Hepatocyte (in vitro differentiated cells): ENCODE measurements around the gene CYTH1. TPM values are rescaled to one million over a fixed set of nuclear protein-coding genes. Genes with fewer than 3 reads are reported as not detected.
A peak's percentile ranks its signal among the peaks of the same experiment; 100 is the strongest.

Experiments used
- DNase-seq: peaks from one replicate; pipeline ENCODE4 v3.0.0-alpha.2; 2016; ENCODE audit warnings: low spot score
- H2AFZ ChIP-seq: fragments of 200-600 bp; sonication (generic); 2 replicates; pipeline ENCODE4 v1.6.0; 2016; ENCODE audit warnings: antibody characterized with exemption, mild to moderate bottlenecking
- H3K27ac ChIP-seq: fragments of 200-600 bp; sonication (generic); 2 replicates; pipeline ENCODE4 v1.5.1; 2016; ENCODE audit warnings: mild to moderate bottlenecking
- H3K27me3 ChIP-seq: fragments of 200-600 bp; sonication (generic); 2 replicates; pipeline ENCODE4 v1.6.1; 2016
- H3K36me3 ChIP-seq: fragments of 200-600 bp; sonication (generic); replicated peaks from 2 replicates; pipeline ENCODE4 v1.5.1; 2016; ENCODE audit warnings: low read depth; ENCODE audit not compliant: insufficient read depth
- H3K4me1 ChIP-seq: fragments of 200-600 bp; sonication (generic); 2 replicates; pipeline ENCODE4 v1.5.1; 2016; ENCODE audit warnings: mild to moderate bottlenecking, moderate library complexity; ENCODE audit not compliant: insufficient read depth
- H3K4me2 ChIP-seq: fragments of 200-600 bp; sonication (generic); 2 replicates; pipeline ENCODE4 v1.6.0; 2016
- H3K4me3 ChIP-seq: fragments of 200-600 bp; sonication (generic); 2 replicates; pipeline ENCODE4 v1.5.1; 2016; ENCODE audit warnings: mild to moderate bottlenecking
- H3K79me2 ChIP-seq: fragments of 200-600 bp; sonication (generic); 2 replicates; pipeline ENCODE4 v1.6.0; 2017; ENCODE audit warnings: mild to moderate bottlenecking
- H3K9me2 ChIP-seq: fragments of 200-600 bp; sonication (generic); replicated peaks from 2 replicates; pipeline ENCODE4 v1.6.0; 2017; ENCODE audit warnings: mild to moderate bottlenecking; ENCODE audit not compliant: insufficient read depth
- H3K9me3 ChIP-seq: fragments of 200-600 bp; sonication (generic); 2 replicates; pipeline ENCODE4 v1.5.1; 2016; ENCODE audit warnings: low read depth, mild to moderate bottlenecking
- H4K20me1 ChIP-seq: fragments of 200-600 bp; sonication (generic); 2 replicates; pipeline ENCODE4 v1.6.0; 2016; ENCODE audit warnings: mild to moderate bottlenecking; ENCODE audit not compliant: insufficient read depth, poor library complexity, severe bottlenecking
- CTCF ChIP-seq: fragments of 200-600 bp; sonication (generic); IDR thresholded peaks from 2 replicates; pipeline ENCODE4 v1.5.1; 2016; ENCODE audit warnings: antibody characterized with exemption, mild to moderate bottlenecking; ENCODE audit not compliant: poor library complexity
- EZH2 ChIP-seq: fragments of 200-600 bp; sonication (generic); IDR thresholded peaks from 2 replicates; pipeline ENCODE4 v1.6.1; 2016; ENCODE audit warnings: antibody characterized with exemption, mild to moderate bottlenecking, borderline replicate concordance
- EZH2phosphoT487 ChIP-seq: fragments of 200-600 bp; sonication (generic); IDR thresholded peaks from one replicate; pipeline ENCODE4 v1.6.1; 2018; ENCODE audit warnings: antibody characterized with exemption, mild to moderate bottlenecking, low read depth, moderate library complexity; ENCODE audit not compliant: unreplicated experiment, severe bottlenecking
- WGBS: methylation state at CpG from one replicate; pipeline ENCODE4 v1.1.6; 2016; ENCODE audit warnings: low lambda C conversion rate; ENCODE audit errors: missing lambda C conversion rate; 5-methylcytosine and 5-hydroxymethylcytosine counted together
- polyA plus RNA-seq: library from polyadenylated mRNA; unstranded; fragments of >200 nt; fragmentation: Nextera tagmentation; extraction: Ambion mirVana; gene quantifications from 2 replicates; pipeline ENCODE4 v1.2.1, GENCODE V29; 2016
- total RNA-seq: library from RNA; depleted of rRNA; stranded (reverse); fragments of >200 nt; gene quantifications from 2 replicates; pipeline ENCODE4 v1.2.3, GENCODE V29; 2014

The CYTH1 gene
- total and polyA plus RNA-seq, 2 experiments from 2014 or later: 38.5 to 44.4 TPM

- H3K79me2 ChIP-seq: peaks cover 86% of the 10 kb centered on the region
- peaks cover 3% of the 10 kb centered on the region for H4K20me1 ChIP-seq
- H3K9me2 ChIP-seq: no peaks in the 10 kb centered on the region
- no peaks in the 10 kb centered on the region for H3K36me3 ChIP-seq
- no peak for DNase-seq
- no peak overlapping the region for H3K27ac ChIP-seq
- H3K9me3 ChIP-seq: no peaks in the 10 kb centered on the region
- no peak for TF ChIP-seq EZH2phosphoT487
- no peak for TF ChIP-seq EZH2
- no peak for TF ChIP-seq CTCF
- no peak overlapping the region for H3K4me3 ChIP-seq
- H2AFZ ChIP-seq: no peak overlapping the region
- 95% methylated on average over 4 of the region's 4 CpGs for WGBS
- H3K27me3 ChIP-seq: no peaks in the 10 kb centered on the region
- H3K4me1 ChIP-seq: peaks cover 14% of the 10 kb centered on the region
- no peak overlapping the region for H3K4me2 ChIP-seq
Observed at GRCh38 chr17:78777881-78778280, 4.2 kb downstream of the CYTH1 start.

DNA sequence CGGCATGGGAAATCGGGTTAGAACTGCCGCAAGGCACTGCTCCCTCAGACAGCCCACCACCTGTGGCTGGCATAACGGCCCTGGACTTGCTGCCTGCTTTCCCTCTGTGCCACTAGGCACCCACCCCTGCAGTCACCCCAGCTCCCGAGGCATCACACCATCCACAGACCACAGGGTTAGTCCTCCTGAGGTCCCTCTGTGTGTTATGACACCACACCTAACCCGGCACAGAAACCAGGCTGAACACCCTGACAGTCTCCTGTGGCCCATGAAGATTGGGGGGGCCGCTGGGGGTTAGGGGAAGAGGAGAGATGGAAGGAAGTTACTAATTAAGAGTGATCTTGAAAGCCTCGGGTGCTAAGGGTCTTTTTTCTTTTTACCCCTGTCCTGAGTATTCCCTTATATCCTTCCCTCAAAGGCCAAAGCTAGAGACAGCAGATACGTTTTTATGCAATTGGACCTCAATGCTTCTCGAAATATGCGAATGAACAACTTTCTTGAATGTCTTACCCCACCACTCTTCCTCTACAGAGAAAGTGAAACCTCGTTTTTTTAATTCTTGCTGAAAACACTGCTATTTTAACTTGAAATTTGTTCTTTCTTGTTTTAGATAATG is 7.0 kb downstream of the CYTH1 start:
- H3K9me2 ChIP-seq: no peaks in the 10 kb centered on the region
- WGBS: 93% methylated on average over 12 of the region's 12 CpGs
- H3K79me2 ChIP-seq: peaks cover 95% of the 10 kb centered on the region
- H3K9me3 ChIP-seq: no peaks in the 10 kb centered on the region
- DNase-seq: no peak
- H3K4me2 ChIP-seq: no peak overlapping the region
- peaks cover 12% of the 10 kb centered on the region for H3K4me1 ChIP-seq
- no peak overlapping the region for H3K4me3 ChIP-seq
- H2AFZ ChIP-seq: no peak overlapping the region
- H3K27ac ChIP-seq: peak overlapping the region; percentile 30
- H4K20me1 ChIP-seq: peaks cover 5% of the 10 kb centered on the region
- TF ChIP-seq EZH2phosphoT487 (no peak), EZH2 (no peak), CTCF (no peak)
- no peaks in the 10 kb centered on the region for H3K27me3 ChIP-seq
- no peaks in the 10 kb centered on the region for H3K36me3 ChIP-seq

- no peaks in the 10 kb centered on the region for H3K36me3 ChIP-seq
- H3K79me2 ChIP-seq: peaks cover 95% of the 10 kb centered on the region
- no peaks in the 10 kb centered on the region for H3K9me2 ChIP-seq
- TF ChIP-seq CTCF (no peak), EZH2phosphoT487 (no peak), EZH2 (no peak)
- 82% methylated on average over 2 of the region's 2 CpGs for WGBS
- H3K27ac ChIP-seq: peak overlapping the region; percentile 30
- H3K27me3 ChIP-seq: no peaks in the 10 kb centered on the region
- peaks cover 12% of the 10 kb centered on the region for H3K4me1 ChIP-seq
- no peak for DNase-seq
- H2AFZ ChIP-seq: no peak overlapping the region
- no peaks in the 10 kb centered on the region for H3K9me3 ChIP-seq
- no peak overlapping the region for H3K4me2 ChIP-seq
- H4K20me1 ChIP-seq: peaks cover 5% of the 10 kb centered on the region
- no peak overlapping the region for H3K4me3 ChIP-seq
Observed at GRCh38 chr17:78774453-78774852, 7.6 kb downstream of the CYTH1 start.

GRCh38 chr17:78771758-78772382 is 10.2 kb downstream of the CYTH1 start:
- H3K4me1 ChIP-seq: peaks cover 25% of the 10 kb centered on the region
- no peaks in the 10 kb centered on the region for H3K36me3 ChIP-seq
- no peaks in the 10 kb centered on the region for H3K9me2 ChIP-seq
- no peak overlapping the region for H3K4me2 ChIP-seq
- no peak overlapping the region for H2AFZ ChIP-seq
- H3K27ac ChIP-seq: no peak overlapping the region
- WGBS: 82% methylated on average over 6 of the region's 6 CpGs
- H4K20me1 ChIP-seq: peaks cover 13% of the 10 kb centered on the region
- no peaks in the 10 kb centered on the region for H3K9me3 ChIP-seq
- TF ChIP-seq CTCF (no peak), EZH2phosphoT487 (no peak), EZH2 (no peak)
- H3K27me3 ChIP-seq: no peaks in the 10 kb centered on the region
- H3K79me2 ChIP-seq: peaks cover 97% of the 10 kb centered on the region
- H3K4me3 ChIP-seq: no peak overlapping the region
- no peak for DNase-seq
